GM18858 (cell line): Measurements from ENCODE around the gene PEAR1.

Source experiments
- ATAC-seq: cut with Tn5 transposase; IDR thresholded peaks from one replicate; pipeline ENCODE4 v1.9.1; 2021; ENCODE audit not compliant: unreplicated experiment

The PEAR1 gene

DNA sequence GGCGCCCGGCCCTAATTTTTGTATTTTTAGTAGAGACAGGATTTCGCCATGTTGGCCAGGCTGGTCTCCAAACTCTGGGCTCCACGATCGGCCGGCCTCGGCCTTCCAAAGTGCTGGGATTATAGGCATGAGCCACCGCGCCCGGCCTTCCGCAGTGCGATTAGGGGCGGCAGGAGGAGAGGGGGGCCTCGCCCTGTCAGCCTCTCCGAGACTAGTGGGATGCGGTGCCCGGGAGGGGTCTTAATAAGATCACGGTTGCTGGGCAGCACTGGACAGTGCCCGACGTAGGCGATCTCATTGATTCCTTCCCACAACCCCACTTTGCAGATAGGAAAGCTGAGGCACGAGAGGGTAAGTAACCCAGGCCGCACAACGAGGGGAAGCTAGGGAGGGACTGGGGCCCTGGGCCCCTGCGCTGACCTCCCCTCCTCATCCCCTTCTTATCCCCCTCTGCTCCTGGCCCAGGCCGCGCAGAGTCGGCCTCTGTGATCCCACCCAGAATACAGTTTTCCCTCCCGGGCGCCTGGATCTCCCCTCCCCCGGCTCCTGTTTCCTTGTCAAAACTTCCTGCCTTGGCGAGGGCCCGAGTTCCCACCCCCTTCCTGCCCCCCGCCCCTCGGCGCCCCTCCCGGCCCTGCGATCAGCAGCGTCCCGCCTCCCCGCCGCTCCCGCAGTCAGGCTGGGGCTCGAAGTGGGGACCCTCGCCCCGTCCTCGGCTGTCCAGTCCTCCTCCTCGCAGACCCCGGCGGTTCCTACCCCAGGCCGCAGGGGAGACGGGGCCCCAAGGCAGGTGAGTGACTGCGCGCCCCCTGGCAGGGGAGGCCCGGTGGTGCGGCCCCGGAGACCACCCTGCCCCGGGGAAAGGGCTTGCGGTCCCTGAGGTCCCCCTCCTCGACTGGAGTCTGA, at the start of gene PEAR1:
Gene PEAR1 (plus strand): TSS at position 671 of the 906 bp plus-strand sequence. CDS start 10,209 bp downstream, outside the sequence.
- no peak for ATAC-seq

- no peak for ATAC-seq
Observed at GRCh38 chr1:156844102-156844501, 49.4 kb upstream of the PEAR1 start.

DNA sequence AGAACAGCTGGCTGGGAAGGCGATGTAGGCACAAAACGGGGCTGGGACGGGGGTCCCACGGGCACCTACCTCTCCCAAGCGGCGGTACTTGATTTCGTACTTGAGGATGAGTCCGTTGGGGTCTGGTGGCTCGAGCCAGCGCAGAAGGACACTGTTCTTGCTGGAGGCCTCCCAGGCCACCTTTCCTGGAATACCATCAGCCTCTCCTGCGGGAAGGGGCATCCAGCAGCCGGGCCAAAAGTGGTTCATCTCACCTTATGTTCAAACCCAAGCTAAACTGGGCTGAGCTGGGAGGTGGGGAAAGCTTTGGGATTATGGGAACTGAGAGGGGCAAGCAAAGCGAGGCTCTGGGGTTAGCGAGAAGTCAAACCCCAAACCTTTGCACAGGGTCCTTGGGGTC, 48.9 kb upstream of the PEAR1 start:
- no peak for ATAC-seq

DNA sequence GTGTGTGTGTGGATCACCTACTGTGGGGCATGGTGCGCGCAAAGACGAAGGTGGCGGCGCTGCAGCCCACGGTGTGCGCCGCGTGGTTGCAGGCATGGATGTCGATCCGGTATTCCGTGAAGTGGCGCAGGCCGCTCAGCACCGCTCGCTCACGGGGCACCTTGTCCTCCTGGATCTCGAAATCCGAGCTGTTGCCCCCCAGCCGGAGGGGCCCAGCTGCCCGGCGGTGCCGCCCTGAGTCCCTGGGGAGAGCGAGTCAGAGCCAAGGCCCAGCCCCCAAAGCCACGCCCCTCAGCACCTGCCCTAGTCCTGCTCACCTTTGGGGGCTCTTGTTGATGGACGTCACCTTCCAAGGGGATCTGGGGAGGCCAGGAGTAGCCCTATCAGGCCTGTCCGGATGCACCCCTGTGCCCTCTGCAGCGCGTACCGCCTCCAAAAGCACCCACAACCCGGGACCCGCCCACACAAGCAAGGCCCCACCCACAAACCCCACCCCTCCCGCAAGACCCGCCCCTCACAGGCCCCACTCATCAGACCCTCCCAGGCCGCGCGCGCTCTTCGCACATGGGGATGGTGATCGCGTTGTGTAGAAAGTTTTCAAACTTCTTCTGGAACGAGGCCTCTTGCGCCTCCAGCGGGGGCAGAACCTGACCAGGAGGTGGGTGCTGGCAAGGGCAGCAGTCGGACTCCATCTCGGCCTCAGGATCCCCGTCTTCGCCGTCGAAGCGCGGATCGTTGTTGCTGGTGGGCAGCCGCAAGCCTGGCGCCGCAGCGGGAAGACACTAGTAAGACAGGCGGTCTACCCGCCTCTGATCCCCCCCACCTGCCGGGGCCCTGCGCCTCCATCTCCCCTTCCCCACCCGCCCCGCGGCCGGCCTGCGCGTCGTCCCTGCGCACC, 48.2 kb upstream of the PEAR1 start:
- ATAC-seq, result no peak

GRCh38 chr1:156845953-156846545, 47.5 kb upstream of the PEAR1 start:
- ATAC-seq, result no peak

DNA sequence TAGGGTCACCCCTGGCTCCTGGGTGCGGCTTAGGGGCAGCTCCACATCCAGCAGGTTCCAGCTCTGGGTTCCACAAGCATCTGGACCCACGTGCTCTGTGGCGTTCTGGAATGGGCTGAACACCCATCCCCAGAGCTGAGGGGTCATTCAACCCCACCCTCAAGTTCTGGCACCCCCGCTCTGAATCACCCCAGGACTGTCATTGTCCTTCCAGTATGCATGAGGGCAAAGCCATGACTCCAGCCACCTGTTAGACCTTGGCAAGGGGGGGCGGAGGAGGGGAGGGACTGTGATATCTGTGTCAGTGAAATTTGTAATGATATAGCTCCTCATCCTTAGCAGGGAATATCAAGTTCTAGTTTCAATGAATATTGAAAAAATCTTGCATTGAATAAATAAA, 46.9 kb upstream of the PEAR1 start:
- ATAC-seq, result no peak

DNA sequence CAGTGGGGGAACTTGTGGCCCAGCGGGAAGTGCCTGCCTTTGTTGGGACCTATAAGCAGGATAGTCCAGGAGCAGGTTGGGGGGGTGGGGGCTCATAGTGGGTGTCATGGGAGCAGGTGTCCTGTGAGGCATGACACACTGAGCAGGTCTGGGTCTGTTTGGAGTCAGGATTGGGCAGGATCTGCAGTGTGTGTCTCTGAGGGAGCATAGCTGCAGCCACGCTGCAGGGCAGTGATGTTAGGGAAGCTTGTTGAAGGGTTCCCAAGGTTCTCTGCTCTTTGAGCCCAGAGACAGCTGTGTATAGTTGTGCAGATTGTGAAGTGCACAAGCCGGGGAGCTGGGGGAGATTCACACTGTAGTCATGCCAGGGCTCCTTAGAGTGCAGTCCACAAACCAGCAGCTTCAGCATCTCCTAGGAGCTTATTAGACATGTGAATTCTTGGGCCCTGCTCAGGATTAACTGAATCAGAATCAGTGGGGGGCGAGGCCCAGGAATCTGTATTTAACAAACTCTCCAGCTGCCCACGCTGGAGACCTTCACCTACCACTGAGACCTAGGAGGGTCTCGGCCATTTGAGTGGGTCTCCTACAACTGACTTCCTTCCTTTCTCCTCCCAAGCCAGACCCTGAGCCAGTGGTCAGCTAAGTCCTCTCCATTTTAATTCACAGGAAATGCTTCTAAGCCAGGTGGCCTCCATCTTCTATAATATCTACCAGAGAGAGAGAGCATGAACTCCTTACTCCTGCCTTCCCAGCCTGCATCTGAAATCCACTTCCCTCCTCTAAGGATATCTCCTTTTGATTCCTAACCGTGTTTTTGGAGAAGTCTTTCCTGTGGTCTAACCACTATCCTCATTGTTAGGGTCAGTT, 45.7 kb upstream of the PEAR1 start:
- ATAC-seq, result no peak

GRCh38 chr1:156848461-156849150, 44.9 kb upstream of the PEAR1 start:
- ATAC-seq, result no peak

GRCh38 chr1:156849151-156849496, 44.4 kb upstream of the PEAR1 start:
- no peak for ATAC-seq

DNA sequence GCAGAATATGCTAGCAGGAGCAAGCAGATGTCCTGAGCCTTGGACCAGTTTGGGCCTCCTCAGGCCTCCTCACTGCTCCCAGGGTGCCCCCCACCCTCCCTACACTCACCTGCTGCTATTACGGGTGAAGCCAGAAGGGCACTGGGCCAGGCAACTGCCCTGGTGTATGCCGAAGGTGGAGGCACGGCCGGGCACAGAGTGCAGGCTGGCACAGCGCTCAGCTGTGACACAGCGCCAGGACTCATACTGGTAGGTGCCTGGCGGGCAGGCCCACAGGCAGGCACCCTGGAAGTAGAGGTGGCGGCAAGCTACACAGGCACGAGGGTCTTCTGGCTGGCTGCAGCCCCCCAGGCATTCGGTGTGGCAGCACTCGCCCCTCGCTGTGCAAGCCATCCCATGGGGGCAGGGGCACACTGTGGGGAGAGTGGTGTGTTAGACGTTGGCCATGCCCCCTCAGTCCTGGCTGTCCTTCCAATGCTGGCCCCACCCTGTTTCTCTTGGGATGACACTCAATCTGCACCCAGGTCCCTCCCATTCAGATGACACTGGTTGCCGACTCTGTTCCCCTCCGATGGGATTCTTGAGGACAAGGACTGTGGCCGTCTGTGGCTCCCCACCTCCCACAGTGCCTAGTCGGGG, 41.6 kb upstream of the PEAR1 start:
- ATAC-seq, result no peak

GRCh38 chr1:156852418-156852874, 41.1 kb upstream of the PEAR1 start:
- no peak for ATAC-seq

GRCh38 chr1:156853761-156854160, 39.8 kb upstream of the PEAR1 start:
- ATAC-seq, result no peak

DNA sequence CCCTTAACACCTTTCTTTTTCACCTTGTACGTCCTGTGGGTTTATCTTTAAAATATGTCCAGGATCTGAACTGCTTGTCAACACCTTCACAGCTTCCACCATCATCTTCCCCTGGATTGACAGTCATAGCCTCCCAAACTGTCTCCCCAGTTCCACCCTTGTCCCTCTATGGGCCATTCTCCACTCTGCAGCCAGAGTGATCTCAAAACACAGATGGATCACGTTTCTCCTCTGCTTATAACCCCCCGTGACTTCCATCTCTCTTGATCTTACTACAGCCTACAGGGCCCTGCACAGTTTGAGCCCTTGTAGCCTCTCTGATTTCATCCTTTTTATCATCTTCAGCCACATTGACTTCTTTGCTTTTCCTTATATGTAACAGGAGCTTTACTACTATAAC, 38.9 kb upstream of the PEAR1 start:
- no peak for ATAC-seq

- no peak for ATAC-seq
Observed at GRCh38 chr1:156856282-156856785, 37.2 kb upstream of the PEAR1 start.

DNA sequence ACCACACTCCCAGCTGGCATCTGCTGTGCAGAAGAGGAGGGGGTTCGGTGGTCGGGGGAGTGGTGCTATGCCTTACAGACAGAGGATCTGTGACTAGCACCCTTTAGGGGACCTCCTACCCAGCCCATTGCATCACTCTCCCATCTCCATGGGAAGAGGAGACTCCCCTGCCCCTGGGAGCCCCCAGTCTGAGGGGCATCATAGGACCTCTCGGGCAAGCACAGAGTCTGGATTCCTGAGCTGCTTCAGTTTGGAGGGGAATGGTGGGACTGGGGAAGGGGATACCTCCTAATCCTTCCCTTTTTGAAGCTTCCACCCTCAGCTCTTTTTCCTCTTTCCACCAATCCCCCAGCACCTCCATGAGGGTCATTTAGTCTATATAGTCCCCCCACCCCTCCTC, 36.0 kb upstream of the PEAR1 start:
- no peak for ATAC-seq

GRCh38 chr1:156858555-156858956, 35.0 kb upstream of the PEAR1 start:
- no peak for ATAC-seq

- no peak for ATAC-seq
Observed at GRCh38 chr1:156858959-156859522, 34.5 kb upstream of the PEAR1 start, which contains the start of gene INSRR. Gene INSRR, minus strand, starts transcription at chr1:156859117. Its CDS starts 496 bp downstream, at chr1:156858621.

DNA sequence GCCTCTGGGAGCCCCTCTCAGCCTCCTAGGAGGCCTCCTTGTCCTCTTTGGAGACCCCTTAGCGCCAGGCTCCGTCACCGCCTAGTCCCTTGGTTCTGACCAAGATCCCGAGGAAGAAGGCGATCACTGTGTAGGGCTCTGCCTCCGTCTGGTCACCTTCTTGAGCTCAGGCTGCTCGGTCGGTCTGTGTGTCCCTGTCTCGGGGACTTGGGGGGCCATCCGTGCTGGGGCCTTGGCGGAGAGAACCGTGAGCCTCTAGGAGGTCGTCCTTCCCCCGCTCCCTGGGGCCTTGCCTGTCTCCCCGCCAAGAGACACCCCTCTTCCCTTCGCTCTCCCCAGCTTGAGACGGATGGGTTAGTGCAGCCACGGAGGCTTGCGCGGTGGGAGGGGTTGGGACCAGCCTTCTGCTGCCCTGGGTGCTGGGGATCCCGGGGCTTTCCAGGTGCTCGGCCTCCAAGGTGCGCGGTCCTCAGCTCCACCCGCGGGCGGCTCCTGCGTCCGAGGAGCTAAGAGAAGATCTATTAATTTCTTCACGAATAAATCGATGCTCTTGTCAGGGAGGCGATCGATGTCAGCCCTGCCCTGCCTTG, 33.9 kb upstream of the PEAR1 start:
- ATAC-seq, result no peak
